Endodermal cell (in vitro differentiated cells): ENCODE results near the gene TNFAIP3. TPM values are rescaled to one million over a fixed set of nuclear protein-coding genes. Genes with fewer than 3 reads are reported as not detected.

Experiments
- DNase-seq: peaks from one replicate; pipeline ENCODE4 v3.0.0-alpha.2; 2017
- H3K27ac ChIP-seq: 2 replicates; pipeline ENCODE4 v1.5.1; 2013; ENCODE audit warnings: mild to moderate bottlenecking, low read depth, low read length, moderate library complexity
- H3K27me3 ChIP-seq: 2 replicates; pipeline ENCODE4 v1.6.1; 2013; ENCODE audit warnings: mild to moderate bottlenecking, low read length, moderate library complexity; ENCODE audit not compliant: insufficient read depth, control insufficient read depth, poor library complexity, severe bottlenecking
- H3K36me3 ChIP-seq: 2 replicates; pipeline ENCODE4 v1.7.0; 2013; ENCODE audit warnings: mild to moderate bottlenecking, low read length, moderate library complexity; ENCODE audit not compliant: control insufficient read depth, insufficient read depth
- H3K4me1 ChIP-seq: one replicate; pipeline ENCODE4 v1.7.0; 2013; ENCODE audit warnings: low read length; ENCODE audit not compliant: control insufficient read depth, insufficient read depth
- H3K4me3 ChIP-seq: 2 replicates; pipeline ENCODE4 v1.5.1; 2013; ENCODE audit warnings: mild to moderate bottlenecking, low read length, moderate library complexity
- H3K9ac ChIP-seq: 2 replicates; pipeline ENCODE4 v1.6.1; 2013; ENCODE audit warnings: mild to moderate bottlenecking, low read length, moderate library complexity; ENCODE audit not compliant: poor library complexity, severe bottlenecking; ENCODE audit errors: extremely low read depth
- H3K9me3 ChIP-seq: 2 replicates; pipeline ENCODE4 v1.6.1; 2013; ENCODE audit warnings: mild to moderate bottlenecking, low read length, moderate library complexity; ENCODE audit not compliant: control insufficient read depth
- H3K27ac Mint-ChIP-seq: 2 replicates; pipeline ENCODE4 v1.8.0; 2020; ENCODE audit warnings: mixed read lengths
- H3K27me3 Mint-ChIP-seq: 2 replicates; pipeline ENCODE4 v1.8.0; 2021; ENCODE audit warnings: mild to moderate bottlenecking, mixed read lengths; ENCODE audit not compliant: insufficient read depth
- H3K36me3 Mint-ChIP-seq: 2 replicates; pipeline ENCODE4 v1.8.0; 2020; ENCODE audit warnings: low read depth, mixed read lengths
- H3K4me1 Mint-ChIP-seq: 2 replicates; pipeline ENCODE4 v1.8.0; 2020; ENCODE audit warnings: mixed read lengths
- H3K4me3 Mint-ChIP-seq: 2 replicates; pipeline ENCODE4 v1.8.0; 2020; ENCODE audit warnings: mild to moderate bottlenecking, moderate library complexity, mixed read lengths
- H3K9me3 Mint-ChIP-seq: 2 replicates; pipeline ENCODE4 v1.8.0; 2020; ENCODE audit warnings: mild to moderate bottlenecking, mixed read lengths
- CTCF ChIP-seq: fragments of 200-600 bp; sonication (generic); conservative IDR thresholded peaks from 2 replicates; pipeline ENCODE4 v1.5.0; 2021; ENCODE audit warnings: antibody characterized with exemption, mild to moderate bottlenecking
- WGBS, 2 experiments: methylation state at CpG; one replicate each; pipeline versions ENCODE4 v1.1.5 to v1.1.7; 2013; ENCODE audit warnings: missing lambda C conversion rate in 2 of 2, mixed read lengths in 1 of 2; ENCODE audit not compliant: insufficient coverage in 1 of 2, insufficient read length in 1 of 2; 5-methylcytosine and 5-hydroxymethylcytosine counted together
- total RNA-seq, 2 donors: library from RNA; stranded (reverse); fragmentation: NEBNext Ultra II Directional in 1 of 2; extraction: Animal tissue kit (Norgen Biotek cat#: 25700) in 1 of 2; gene quantifications; 2 replicates in 1 of 2; 3 replicates in 1 of 2; pipeline ENCODE4 v1.2.1, GENCODE V29; 2021

Gene TNFAIP3
- total RNA-seq, 2 donors from 2014 or later: 4.4 to 12.3 TPM

GRCh38 chr6:137903274-137903932, 36.3 kb downstream of the TNFAIP3 start:
- no peaks in the 10 kb centered on the region for H3K4me1 ChIP-seq
- Mint-ChIP-seq H3K4me1 (no peaks in the 10 kb centered on the region), H3K27ac (no peak overlapping the region), H3K9me3 (no peaks in the 10 kb centered on the region), H3K4me3 (no peak overlapping the region), H3K27me3 (no peaks in the 10 kb centered on the region), H3K36me3 (no peaks in the 10 kb centered on the region)
- no peak overlapping the region for H3K27ac ChIP-seq
- no peaks in the 10 kb centered on the region for H3K36me3 ChIP-seq
- no peak overlapping the region for H3K4me3 ChIP-seq
- H3K9ac ChIP-seq: no peak overlapping the region
- H3K9me3 ChIP-seq: no peaks in the 10 kb centered on the region
- H3K27me3 ChIP-seq: no peaks in the 10 kb centered on the region
- no peak for TF ChIP-seq CTCF
- WGBS, 2 experiments: 91 to 100% methylated on average over 3 to 7 of the region's 7 CpGs
- DNase-seq: no peak

GRCh38 chr6:137903933-137904821, 37.1 kb downstream of the TNFAIP3 start:
- no peak for TF ChIP-seq CTCF
- Histone ChIP-seq H3K27me3 (no peaks in the 10 kb centered on the region), H3K36me3 (no peaks in the 10 kb centered on the region), H3K9ac (no peak overlapping the region), H3K4me3 (no peak overlapping the region), H3K4me1 (peaks cover 2% of the 10 kb centered on the region), H3K27ac (no peak overlapping the region), H3K9me3 (no peaks in the 10 kb centered on the region)
- no peaks in the 10 kb centered on the region for H3K9me3 Mint-ChIP-seq
- H3K27ac Mint-ChIP-seq: no peak overlapping the region
- WGBS, 2 experiments: 93 to 97% methylated on average over 6 to 11 of the region's 12 CpGs
- H3K4me1 Mint-ChIP-seq: no peaks in the 10 kb centered on the region
- no peaks in the 10 kb centered on the region for H3K36me3 Mint-ChIP-seq
- H3K27me3 Mint-ChIP-seq: no peaks in the 10 kb centered on the region
- no peak for DNase-seq
- no peak overlapping the region for H3K4me3 Mint-ChIP-seq

GRCh38 chr6:137904822-137905617, 38.0 kb downstream of the TNFAIP3 start:
- no peaks in the 10 kb centered on the region for H3K9me3 ChIP-seq
- no peak overlapping the region for H3K27ac Mint-ChIP-seq
- no peaks in the 10 kb centered on the region for H3K27me3 ChIP-seq
- H3K4me3 ChIP-seq: no peak overlapping the region
- H3K9ac ChIP-seq: no peak overlapping the region
- no peak for TF ChIP-seq CTCF
- no peak for DNase-seq
- peaks cover 2% of the 10 kb centered on the region for H3K4me1 ChIP-seq
- H3K27me3 Mint-ChIP-seq: peaks cover 5% of the 10 kb centered on the region
- no peaks in the 10 kb centered on the region for H3K36me3 ChIP-seq
- 89 to 95% methylated on average over 4 to 11 of the region's 11 CpGs for WGBS, 2 experiments
- no peak overlapping the region for H3K4me3 Mint-ChIP-seq
- no peaks in the 10 kb centered on the region for H3K9me3 Mint-ChIP-seq
- H3K4me1 Mint-ChIP-seq: no peaks in the 10 kb centered on the region
- H3K27ac ChIP-seq: no peak overlapping the region
- H3K36me3 Mint-ChIP-seq: no peaks in the 10 kb centered on the region
